Measurements from ENCODE around the gene ERF.

GRCh38 chr19:42248270-42249148, 6.4 kb downstream of the ERF start:
- TF ChIP-seq MAFK (IDR thresholded peaks at IDR 0.05; ENCODE audit: low read depth, low read length) (no peak), POLR2A (IDR thresholded peaks at IDR 0.05; ENCODE audit: low read depth, low read length) (no peak)
